ENCODE results near the gene ZNF205.
A peak's percentile ranks its signal among the peaks of the same experiment; 100 is the strongest.

Gene ZNF205

DNA sequence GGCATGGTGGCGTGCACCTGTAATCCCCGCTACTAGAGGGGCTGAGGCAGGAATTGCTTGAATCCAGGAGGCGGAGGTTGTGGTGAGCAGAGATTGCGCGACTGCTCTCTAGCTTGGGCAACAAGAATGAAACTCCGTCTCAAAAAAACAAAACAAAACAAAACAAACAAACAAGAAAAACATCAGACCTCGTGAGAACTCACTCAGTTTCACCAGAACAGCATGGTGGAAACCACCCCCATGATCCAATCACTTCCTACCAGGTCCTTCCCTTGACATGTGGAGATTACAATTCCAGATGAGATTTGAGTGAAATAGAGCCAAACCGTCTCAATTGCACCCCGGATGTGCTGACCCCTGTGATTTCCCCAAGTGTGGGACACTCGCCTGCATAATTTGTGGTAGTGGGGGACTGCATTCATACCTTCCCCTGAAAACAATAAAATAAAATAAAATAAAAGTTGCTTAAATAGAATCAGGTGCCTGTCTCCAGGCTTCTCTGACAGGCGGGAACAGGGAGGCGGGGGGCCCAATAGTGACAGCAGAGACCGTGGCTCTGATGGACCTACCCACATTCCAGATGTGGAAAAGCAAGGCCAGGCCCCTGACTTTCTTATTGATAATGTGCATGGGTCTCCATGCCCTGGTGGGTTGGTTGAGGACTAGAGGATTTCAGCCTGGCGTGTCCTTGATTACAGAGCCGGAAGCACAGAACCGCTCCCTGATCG lies 26.4 kb upstream of the ZNF205 start:
- DNase-seq: no peak

DNA sequence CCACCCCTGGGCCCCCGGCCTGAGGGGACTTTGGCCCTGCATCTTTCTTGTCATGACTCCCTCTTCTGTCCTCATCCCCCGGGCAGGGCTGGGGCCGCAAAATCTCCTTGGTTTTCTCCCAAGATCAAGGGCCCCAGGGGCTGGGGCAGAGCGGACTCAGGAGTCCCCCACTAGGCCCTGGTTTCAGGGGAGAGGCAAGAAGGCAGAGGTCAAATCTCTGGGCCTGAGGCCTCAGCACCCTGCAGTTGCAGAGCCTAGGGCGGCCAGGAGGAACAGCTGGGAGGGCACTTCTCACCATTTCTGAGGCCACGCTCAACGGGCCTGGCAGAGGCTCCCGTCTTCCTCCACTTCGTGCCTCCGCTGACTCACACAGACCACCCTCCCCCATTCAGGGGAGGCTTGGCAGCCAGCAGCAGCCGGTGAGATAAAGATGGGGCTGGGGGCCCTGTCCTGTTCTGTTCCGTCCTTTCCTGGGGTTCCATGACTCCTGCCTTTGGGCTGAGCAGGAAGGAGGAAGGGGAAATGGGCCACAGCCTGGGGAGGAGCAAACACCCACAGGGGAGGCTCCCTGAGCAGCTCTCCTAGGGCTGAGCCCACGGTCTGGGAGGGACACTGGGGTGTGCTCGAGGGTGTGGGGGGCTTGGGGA lies 25.7 kb upstream of the ZNF205 start:
- DNase-seq: no peak

GRCh38 chr16:3087243-3088235 lies 24.8 kb upstream of the ZNF205 start:
- no peak for DNase-seq

GRCh38 chr16:3088450-3088849 lies 23.9 kb upstream of the ZNF205 start:
- DNase-seq: no peak

DNA sequence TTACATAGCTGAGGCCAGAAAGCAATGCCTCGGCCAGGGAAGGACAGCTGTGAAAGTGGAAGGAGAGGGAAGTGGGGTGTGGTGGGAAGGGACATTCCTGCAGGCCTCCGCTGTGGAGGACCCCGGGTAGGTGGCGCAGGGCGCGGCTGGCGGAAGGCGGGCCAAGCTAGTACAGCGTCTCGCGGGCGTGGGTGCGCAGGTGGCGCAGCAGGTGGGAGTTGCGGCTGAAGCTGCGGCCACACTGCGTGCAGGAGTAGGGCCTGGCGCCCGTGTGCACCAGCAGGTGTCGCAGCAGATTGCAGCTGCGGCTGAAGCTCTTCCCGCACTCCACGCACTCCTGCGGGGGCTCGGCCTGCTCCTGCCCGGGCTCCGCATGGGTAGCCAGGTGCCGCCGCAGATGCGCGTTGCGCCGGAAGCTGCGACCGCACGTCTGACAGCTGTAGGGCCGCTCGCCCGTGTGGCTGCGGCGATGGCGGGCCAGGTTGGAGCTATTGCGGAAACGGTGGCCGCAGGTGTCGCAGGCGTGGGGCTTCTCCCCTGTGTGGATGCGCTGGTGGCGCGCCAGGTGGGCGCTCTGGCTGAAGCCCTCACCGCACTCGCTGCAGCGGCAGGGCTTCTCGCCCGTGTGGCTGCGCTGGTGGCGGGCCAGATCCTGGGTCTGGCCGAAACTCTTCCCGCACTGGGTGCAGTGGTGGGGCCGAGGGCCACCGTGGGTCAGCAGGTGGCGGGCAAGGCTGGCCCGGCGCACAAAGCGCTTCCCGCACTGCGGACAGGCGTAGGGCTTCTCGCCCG lies 23.3 kb upstream of the ZNF205 start:
- DNase-seq: no peak

- no peak for DNase-seq
Measured at GRCh38 chr16:3089717-3090592, 22.4 kb upstream of the ZNF205 start.

DNA sequence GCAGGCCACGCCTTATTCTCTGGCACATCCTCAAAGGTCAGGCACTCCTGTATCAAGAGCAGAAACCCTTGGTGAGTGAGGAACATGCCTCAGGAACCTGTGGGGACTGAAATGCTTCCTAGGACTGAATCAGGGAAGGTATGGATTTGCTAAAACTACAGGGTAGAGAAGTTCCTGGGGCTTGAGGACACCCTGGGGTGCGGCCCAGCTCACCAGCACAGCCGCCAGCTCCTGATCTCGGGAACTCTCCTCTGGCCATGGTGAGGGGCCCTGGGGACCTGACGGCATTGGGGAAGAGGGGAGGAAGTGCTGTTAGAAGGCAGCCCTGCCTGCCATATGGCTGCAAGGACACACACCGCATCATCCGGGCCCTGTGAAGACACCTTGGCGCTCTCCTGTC lies 20.8 kb upstream of the ZNF205 start:
- DNase-seq: no peak

DNA sequence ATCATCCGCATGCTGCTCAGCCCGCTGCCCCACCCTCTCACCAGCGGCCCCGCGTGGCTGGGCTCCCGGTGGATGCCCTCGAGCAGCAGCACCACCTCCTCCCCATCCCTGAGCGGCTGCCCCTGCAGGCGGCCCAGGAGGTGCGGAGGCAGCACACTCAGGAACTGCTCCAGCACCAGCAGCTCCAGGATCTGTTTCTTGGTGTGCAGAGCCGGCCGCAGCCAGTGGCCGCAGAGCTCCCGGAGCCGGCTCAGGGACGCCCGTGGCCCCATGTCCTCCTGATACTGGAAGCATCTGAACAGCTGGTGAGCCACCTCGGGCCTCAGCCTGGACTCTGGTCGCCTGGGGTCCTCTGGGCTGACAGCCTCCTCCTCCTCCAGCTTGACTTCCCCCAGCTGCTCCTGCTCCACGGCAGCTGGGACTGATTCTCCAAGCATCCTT lies 19.9 kb upstream of the ZNF205 start:
- DNase-seq: no peak

DNA sequence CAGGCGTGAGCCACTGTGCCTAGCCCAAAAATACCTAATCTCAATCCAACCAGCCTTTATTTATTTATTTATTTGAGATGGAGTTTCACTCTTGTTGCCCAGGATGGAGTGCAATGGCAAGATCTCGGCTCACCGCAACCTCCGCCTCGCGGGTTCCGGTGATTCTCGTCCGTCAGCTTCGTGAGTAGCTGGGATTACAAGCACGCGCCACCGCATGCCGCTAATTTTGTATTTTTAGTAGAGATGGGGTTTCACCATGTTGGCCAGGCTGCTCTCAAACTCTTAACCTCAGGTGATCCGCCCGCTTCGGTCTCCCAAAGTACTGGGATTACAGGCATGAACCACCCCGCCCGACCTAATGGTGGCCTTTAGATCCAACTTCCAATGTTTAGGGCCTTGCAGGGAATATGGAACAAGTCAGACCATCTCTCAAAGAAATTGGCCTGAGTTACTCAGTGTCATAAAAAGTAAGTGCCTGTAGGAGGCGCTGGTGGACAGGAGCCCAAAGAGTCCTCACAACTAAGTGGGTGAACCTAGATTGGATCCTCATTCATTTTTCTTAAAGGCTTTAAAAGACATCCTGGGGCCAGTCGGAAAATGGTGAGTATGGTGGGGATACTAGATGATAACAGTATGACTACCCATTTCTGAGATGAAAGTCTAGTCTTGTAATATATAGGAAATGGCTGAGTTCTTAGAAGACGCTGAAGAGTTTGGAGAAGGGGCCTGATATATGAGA lies 17.9 kb upstream of the ZNF205 start:
- peak; percentile 76 for DNase-seq

GRCh38 chr16:3095869-3096268 lies 16.5 kb upstream of the ZNF205 start:
- DNase-seq: peak; percentile 77

DNA sequence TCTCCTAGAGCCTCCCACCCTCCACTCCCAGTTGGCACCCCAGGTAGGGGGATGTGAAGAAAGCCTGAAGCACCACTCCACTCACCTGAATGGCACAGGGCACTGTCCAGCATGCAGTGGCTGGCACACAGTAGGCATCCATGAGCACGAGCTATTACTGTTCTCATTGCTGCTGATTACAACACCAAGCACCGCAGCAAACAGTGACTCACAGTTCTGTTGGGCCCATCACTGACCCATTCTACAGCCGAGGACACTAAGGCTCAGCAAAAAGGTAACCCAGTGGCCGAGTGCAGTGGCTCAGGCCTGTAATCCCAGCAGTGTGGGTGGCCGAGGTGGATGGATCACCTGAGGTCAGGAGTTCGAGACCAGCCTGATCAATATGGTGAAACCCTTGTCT lies 16.0 kb upstream of the ZNF205 start:
- no peak for DNase-seq

DNA sequence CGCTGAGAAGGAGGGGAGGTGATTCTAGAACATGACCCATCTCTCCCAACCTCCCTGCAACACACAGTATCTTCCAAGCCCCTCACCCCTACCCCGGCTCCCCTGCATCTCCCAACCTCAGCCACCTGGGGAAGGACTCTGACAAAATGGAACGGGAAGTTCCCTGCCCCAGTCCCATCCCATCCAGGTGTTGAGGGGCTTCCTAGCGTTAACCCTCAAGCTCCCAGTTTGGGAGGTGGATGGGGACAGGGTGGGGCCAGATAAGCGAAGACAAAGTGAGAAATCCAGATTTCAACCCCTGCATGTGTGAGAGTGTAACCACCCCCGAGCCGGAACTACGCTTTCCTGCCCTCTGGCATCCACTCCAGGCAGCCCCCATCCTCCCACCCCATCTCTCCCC lies 15.1 kb upstream of the ZNF205 start:
- no peak for DNase-seq

DNA sequence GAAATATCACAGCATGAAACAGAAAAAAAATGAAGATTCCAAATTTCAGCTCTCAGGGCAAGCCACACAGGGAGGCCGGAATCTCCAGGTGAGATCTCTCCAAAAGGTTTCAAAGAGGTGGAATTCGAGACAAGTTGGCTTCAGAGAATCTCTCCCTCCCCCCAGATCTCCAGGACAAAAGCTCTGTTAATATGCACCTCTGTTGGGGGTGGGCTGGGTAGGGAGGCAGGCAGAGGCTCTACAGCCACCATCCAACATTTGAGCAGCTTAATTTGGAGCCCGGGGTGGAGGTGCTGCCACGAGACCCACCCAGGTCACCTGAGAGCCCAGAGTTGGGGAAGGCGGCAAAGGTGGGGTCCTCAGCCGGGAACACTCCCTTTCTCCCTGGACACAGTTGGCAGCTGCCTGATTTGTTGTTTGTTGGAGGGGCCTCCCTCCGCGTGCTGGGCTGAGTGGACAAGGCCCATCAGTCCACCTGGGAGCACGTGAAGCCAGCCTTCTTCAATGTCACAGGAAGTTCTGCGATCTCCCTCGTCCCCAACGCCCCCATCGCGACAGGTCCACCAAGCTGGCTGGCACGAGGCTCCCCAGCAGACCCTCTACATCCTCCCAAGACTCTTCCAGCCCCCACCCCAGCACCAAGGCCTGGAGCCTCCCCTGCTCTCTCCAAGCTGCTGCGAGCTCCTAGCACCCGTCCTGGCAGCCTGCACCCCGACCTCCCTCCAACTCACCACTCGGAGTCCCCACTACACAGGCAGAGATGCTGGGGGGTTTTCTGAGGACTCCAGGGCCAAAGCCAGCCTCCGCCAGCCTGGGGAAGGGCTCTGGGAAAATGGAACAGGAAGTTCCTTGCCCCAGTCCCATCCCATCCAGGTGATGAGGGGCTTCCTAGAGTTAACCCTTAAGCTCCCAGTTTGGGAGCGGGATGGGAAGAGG lies 13.7 kb upstream of the ZNF205 start, which contains the start of gene ZSCAN10:
Gene ZSCAN10, minus strand, starts transcription at position 836 of the 936 bp plus-strand sequence. CDS start 6,357 bp downstream, outside the sequence.
- no peak for DNase-seq

GRCh38 chr16:3099395-3099731 lies 13.0 kb upstream of the ZNF205 start:
- no peak for DNase-seq

- peak; percentile 95 for DNase-seq
Measured at GRCh38 chr16:3099732-3100499, 12.5 kb upstream of the ZNF205 start.

- peak; percentile 80 for DNase-seq
Measured at GRCh38 chr16:3101018-3101840, 11.2 kb upstream of the ZNF205 start.

GRCh38 chr16:3101841-3102470 lies 10.4 kb upstream of the ZNF205 start:
- no peak for DNase-seq
